Vagina (tissue), 2 donors: ENCODE data around the gene NEO1.

ENCODE experiments used
- CTCF ChIP-seq, 3 experiments: fragments of 450-650 bp in 2 of 3; fragments of 200-600 bp in 1 of 3; sonication (generic) in 1 of 3; IDR thresholded peaks; one replicate each; pipeline ENCODE4 v1.5.1; 2017 to 2019; ENCODE audit warnings: antibody characterized with exemption in 3 of 3, mild to moderate bottlenecking in 2 of 3, moderate library complexity in 2 of 3
- POLR2A ChIP-seq, 2 donors: fragments of 450-650 bp; IDR thresholded peaks; one replicate each; pipeline ENCODE4 v1.6.1; 2017; ENCODE audit warnings: antibody characterized with exemption in 2 of 2, mild to moderate bottlenecking in 2 of 2, moderate library complexity in 2 of 2

DNA sequence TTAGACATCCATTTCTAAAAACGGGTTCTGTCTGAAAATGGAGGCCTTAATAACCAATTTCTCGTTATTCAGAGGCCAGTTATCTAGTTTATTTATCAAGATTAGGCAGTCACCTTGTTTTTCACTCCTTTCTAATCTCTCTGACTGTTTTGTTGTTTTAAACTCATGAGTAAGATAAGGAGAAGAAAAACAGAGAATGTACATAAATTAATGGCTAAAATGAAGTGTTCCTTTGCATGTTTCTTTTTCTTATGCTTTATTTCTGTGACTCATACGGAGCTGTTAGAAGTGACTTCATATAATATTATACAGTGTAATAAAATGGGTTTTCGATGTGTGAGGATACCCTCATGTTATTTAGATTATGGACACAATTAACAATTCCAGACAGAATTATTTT is 22.0 kb downstream of the NEO1 start:
- no peak for TF ChIP-seq CTCF (IDR thresholded peaks at IDR 0.05)
- TF ChIP-seq POLR2A (IDR thresholded peaks at IDR 0.05): no peak
